Stimulated activated CD4-positive, alpha-beta T cell treated with anti-CD3 and anti-CD28 coated beads, Interleukin-15, amount 100 ng/mL, for 1 hour (primary cell): Measurements from ENCODE around the gene KRTAP4-8.
"Not testable (repeated sequence)": the region's sequence is repeated elsewhere in the genome, so short reads cannot be mapped to it uniquely, and the experiment has no call there.

Source experiments
- DNase-seq, 2 donors: peaks; one replicate each; pipeline ENCODE4 v3.0.0-alpha.2; 2020; ENCODE audit warnings: low read depth in 1 of 2, low spot score in 1 of 2

The KRTAP4-8 gene

DNA sequence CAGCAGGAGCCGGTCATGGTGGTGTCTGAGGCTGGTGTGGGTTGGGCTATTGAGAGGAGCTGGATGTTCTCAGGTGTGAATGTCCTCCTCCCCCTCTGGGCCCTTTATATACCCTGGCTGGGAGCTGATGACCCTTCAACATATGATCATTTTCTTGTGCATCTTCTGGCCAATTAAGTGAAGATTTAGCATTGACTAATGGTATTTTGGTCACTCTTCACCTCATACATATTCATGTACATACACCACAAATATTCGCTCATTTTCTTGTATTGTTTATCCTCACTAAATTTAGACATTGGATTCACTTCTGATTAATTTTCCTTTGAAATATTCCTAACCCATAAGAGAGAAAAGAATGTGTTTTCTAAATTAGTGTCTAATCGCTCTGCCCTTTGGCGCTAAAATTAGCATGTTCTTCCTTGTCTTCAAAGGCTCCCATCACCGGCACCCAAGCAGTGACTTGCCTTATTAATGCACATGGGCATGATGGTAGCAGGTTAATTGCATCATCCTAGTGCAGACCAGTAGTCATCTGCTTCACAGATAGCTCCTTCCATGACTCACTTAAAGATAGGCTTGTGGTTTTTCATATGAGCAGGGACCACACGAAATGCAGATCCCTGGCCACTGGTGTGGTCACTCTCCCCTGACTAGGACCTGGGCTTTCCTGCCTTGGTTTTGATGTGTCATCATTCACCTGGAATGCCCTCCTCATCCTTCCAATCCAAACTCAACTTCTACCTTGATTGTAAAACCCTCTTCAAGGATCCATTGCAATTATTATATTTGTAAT, 31.9 kb downstream of the KRTAP4-8 start, which contains the start of gene KRTAP2-4:
Gene KRTAP2-4, minus strand, starts transcription at position 51 of the 796 bp plus-strand sequence. Its CDS starts 34 bp downstream, at position 17.
- no peak for DNase-seq

DNA sequence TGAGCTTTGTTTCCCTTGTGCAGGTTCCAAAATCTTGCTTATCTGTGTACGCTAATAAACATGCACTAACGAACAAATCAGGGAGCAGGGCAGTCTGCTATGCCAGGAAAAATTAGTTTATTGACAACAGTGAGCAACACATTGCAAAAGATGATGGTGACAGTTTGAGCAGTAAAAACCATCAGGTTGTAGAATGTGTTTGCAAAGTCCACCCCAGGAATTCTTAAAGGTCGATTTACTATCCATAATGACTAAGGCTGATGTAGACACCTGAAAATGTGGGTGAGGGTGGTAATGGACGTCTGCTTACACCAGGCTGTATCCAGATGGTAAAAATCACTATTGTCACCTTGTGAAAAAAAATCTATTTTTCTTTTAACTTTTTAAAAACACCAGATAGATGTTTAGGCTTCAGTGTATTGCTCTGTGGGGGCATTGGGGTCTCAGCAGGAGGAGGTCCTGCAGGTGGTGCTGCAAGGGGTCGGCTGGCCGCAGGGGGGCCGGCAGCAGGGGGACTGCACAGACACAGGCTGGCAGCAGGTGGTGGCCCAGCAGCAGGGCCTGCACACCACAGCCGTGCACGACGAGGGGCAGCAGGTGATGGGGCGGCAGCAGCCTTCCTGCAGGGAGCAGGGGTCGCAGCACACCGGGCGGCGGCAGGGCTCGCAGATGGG, 32.8 kb downstream of the KRTAP4-8 start:
- not testable (repeated sequence) for DNase-seq

DNA sequence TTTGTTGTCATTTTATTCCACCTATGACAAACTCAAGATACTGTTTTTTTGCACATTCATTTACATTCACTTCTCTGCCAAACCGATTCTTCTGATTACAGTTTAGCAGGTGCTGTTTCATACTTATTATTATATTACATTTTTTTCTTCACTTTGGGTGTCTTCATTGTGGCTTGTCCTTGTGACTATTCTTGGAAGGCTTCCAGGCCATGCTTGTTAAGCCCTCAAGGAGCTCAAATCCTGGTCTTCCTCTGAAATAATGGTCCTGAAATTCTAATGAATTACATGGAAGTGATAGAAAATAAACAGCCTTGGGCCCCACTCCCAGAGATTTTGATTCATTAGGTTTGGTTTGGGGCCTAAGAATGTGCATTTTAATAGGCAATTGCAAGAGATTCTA, 33.6 kb downstream of the KRTAP4-8 start:
- DNase-seq: no peak

DNA sequence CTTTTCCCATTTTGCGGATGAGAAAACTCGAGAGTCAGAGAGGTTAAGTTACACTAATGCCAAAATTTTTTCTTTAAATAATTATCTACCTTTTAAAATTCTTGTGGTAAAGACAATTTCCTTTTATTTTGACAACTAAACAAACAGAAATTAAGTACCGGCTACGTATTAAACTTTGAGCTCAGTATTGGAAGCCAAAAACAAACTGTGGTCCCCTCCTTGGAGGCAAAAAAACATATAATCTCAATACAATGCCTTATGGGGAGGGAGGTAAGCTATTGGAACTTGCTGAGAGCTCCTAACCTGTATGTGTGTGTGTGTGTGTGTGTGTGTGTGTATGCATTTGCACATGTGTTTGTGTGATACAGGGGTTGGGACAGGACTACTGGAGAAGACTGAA, 34.5 kb downstream of the KRTAP4-8 start:
- no peak for DNase-seq

DNA sequence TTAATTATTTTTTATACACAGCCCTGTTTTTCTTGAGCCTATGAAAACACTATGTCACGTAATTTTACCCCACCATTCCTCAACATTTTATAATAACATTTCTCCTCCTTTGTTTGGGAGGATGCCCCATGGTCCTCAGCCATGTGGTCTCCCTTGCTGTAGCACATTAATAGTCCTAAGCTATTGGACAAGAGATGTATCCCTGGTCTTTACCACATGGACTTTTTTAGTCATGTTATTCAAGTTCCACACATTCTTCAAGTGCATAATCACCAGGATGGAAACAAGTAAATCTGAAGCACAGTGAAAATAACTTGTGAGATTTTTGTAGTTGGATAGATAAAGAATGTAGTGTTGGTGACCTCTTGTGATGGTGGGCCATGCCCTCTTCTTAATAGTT, 36.0 kb downstream of the KRTAP4-8 start:
- no peak for DNase-seq

DNA sequence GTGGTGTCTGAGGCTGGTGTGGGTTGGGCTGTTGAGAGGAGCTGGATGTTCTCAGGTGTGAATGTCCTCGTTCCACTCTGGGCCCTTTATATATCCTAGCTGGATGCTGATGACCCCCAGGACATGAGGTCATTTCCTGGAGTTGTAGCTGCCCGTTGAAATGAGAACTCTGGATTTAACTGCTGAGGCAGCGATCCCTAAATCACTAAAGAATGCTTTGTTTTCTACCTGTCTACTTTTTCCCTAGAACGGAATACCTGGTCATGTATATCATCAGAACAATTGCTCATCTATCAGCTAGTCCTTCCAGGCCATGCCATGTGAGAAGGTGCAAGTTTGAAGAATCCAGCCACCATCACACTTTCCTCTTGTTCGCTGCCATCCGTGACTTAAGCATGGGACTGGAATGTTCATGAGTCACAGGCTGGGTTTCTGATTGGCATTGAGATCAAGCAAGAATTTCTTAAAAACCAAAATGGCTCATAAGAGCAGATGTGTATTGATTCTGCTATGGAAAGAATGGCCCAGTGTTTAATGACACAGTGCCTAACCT, 37.8 kb downstream of the KRTAP4-8 start, which contains the start of gene KRTAP2-3:
Gene KRTAP2-3, minus strand, starts transcription at position 63 of the 553 bp plus-strand sequence. CDS start 64 bp downstream, outside the sequence.
- DNase-seq: no peak

DNA sequence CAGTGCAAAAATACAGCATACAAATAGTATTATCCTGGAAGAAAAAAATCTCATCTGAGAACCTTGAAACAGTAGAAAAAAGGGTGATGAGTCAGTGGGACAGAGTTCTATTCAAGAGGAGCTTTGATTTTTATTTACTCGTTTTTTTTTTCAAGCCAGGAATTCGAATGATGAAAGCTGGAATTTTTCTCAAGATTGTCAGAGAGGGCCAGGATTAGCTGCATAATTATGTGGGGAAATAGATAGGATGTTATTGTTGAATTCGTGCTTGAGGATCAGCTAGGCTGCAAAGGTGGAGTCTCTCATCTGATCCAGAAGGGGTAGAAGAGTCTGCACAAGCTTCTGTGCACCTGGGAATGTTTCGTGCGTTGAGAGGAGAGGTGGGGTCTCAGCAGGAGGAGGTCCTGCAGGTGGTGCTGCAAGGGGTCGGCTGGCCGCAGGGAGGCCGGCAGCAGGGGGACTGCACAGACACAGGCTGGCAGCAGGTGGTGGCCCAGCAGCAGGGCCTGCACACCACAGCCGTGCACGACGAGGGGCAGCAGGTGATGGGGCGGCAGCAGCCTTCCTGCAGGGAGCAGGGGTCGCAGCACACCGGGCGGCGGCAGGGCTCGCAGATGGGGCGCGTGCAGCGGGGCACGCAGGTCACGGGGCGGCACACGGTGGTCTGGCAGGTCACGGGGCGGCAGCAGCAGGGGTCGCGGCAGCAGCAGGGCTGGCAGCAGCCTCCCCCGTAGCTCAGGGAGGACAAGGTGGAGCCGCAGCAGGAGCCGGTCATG, 38.5 kb downstream of the KRTAP4-8 start:
- DNase-seq: not testable (repeated sequence)

DNA sequence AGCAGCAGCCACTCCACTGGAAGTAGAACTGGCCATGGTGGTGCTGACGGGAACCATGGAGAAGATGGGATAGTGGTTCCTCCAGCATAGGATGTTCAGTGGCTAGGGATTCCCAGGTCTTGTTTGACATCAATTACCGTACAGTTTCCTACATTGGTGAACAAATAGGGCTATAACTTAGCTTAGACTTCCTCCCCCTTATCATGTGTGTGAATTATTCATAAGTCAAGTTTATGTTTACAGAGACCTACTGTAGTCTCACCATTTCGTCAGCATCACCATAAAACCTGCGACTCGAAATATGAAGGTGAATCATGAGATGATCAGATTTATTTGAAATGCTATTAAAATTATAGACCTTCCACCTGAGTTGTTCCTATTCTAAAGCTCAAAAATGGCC, 39.2 kb downstream of the KRTAP4-8 start:
- DNase-seq: no peak

DNA sequence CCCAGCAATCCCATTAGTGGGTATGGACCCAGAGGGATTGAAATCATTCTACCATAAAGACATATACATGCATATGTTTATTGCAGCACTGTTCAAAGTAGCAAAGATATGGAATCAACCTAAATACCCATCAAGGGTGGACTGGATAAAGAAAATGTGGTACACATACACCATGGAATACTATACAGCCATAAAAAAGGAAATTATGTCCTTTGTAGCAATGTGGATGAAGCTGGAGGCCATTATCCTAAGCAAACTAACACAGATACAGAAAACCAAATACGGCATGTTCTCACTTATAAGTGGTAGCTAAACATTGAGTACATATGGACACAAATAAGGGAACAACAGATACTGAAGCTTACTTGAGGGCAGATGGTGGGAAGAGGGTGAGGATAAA, 40.4 kb downstream of the KRTAP4-8 start:
- no peak for DNase-seq

DNA sequence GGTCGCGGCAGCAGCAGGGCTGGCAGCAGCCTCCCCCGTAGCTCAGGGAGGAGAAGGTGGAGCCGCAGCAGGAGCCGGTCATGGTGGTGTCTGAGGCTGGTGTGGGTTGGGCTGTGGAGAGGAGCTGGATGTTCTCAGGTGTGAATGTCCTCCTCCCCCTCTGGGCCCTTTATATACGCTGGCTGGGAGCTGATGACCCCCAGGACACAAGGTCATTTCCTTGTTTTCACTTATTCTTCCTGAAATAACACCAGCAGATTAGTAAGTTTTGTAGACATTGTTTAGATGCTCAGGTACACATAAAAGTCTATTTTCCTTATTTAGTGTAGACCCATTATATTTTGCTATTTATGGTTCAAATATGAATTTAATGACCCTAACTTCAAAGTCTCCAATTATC, 42.8 kb downstream of the KRTAP4-8 start, which contains the start of gene KRTAP2-2:
Gene KRTAP2-2, minus strand, starts transcription at position 101 of the 400 bp plus-strand sequence. Its CDS starts 19 bp downstream, at position 82.
- not testable (repeated sequence) for DNase-seq

DNA sequence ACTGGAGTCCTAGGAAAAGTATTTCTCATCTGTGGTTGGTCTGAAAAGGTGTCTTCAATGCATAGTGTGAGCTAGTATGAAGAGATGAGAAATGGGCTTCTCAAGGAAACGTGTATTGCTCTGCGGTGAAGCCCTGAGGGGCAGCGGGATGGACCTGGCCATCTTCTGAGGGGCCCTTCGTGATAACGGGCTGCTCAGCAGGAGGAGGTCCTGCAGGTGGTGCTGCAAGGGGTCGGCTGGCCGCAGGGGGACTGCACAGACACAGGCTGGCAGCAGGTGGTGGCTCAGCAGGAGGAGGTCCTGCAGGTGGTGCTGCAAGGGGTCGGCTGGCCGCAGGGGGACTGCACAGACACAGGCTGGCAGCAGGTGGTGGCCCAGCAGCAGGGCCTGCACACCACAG, 43.4 kb downstream of the KRTAP4-8 start:
- DNase-seq: not testable (repeated sequence)

DNA sequence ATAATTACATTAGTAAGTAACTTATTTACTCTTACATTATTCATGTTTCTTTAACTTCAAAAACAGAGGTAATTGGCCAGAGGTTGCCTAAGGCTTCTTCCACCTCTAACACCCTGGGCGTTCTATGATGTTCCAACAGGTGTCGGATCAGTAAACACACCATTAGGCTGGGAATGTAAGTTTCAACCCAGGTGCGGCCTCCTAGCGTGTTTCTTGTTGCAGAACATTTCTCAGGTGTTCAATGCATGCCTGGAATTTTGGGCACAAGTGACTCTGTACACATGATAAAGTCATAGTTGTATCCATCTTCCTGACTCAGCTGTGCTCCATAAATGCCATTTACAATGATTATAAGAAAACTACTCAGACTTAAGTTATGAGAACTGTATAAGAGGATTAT, 43.9 kb downstream of the KRTAP4-8 start:
- DNase-seq: no peak

DNA sequence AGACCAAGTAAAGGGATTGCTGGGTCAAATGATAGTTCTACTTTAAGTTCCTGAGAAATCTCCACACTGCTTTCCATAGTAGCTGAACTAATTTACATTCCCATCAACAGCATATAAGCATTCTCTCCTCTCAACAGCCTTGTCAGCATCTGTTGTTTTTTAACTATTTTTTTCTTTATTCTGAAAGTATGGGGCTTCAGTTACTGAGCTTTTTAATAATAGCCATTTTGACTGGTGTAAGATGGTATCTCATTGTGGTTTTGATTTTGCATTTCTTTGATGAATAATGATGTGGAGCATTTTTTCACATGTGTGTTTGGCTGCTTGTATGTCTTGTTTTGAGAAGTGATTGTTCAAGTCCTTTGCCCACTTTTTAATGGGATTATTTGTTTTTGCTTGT, 45.4 kb downstream of the KRTAP4-8 start:
- no peak for DNase-seq

DNA sequence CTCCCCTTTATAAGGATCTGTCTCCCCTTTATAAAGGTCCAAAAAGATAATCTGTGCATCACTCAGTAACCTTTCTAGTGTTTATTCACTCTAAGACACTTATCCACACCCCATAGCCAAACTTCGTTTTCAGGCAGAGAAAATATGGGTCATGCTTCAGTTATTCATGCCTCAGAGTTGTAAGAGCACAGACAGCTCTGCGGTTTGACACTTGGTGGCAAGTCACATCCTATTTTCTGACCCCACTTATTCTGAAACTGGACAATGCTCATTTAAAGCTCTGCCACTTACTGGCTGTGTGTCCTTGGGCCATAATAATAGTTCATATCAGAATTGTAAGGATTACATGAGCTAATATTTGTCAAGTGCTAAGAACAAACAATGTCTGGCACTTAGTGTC, 48.8 kb downstream of the KRTAP4-8 start:
- DNase-seq: no peak

DNA sequence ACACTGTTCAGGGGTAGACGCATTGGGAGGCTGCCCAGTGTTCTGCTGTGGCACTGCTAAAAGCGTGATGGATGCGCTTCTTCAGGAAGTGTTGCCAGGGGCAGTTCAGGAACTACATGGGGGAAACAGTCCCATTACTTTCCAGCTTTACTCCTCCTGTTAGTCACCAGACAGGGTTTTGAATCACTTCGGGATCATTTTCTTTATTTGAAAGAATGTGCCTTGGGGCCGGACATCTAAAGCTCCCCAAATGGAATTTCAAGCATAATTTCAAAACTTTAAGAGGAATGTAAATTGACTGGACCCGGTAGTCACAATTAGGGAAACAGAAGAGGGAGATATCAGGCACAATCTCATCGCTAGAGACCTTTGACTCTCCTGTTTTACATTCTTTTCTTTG, 49.5 kb downstream of the KRTAP4-8 start:
- no peak for DNase-seq
